Measurements from ENCODE around the gene CDV3. TPM values are rescaled to one million over a fixed set of nuclear protein-coding genes. Genes with fewer than 3 reads are reported as not detected.

CDV3 gene
- polyA plus RNA-seq, 1 donor from 2014 or later: 89.3 TPM

GRCh38 chr3:133538154-133538553, 35.3 kb upstream of the CDV3 start:
- H3K9me2 ChIP-seq (ENCODE audit: insufficient read depth, low read length): no peaks in the 10 kb centered on the region
- H4K20me1 ChIP-seq (ENCODE audit: insufficient read depth): no peaks in the 10 kb centered on the region
- H3K4me2 ChIP-seq (ENCODE audit: low read length): no peak overlapping the region
- no peak overlapping the region for H3K4me3 ChIP-seq (ENCODE audit: low read length)
- no peaks in the 10 kb centered on the region for H3K79me2 ChIP-seq (replicated peaks; ENCODE audit: insufficient read depth, low read length)
- H3F3A ChIP-seq (ENCODE audit: insufficient read depth, low read length, poor library complexity, severe bottlenecking): no peaks in the 10 kb centered on the region
- no peaks in the 10 kb centered on the region for H3K27me3 ChIP-seq (ENCODE audit: insufficient read depth, low read depth, low read length)
- no peaks in the 10 kb centered on the region for H3K36me3 ChIP-seq (ENCODE audit: insufficient read depth, low read length)
- TF ChIP-seq MXI1 (conservative IDR thresholded peaks at IDR 0.05; ENCODE audit: poor library complexity, severe bottlenecking) (no peak), EZH2 (IDR thresholded peaks at IDR 0.05; ENCODE audit: borderline replicate concordance, insufficient read depth, low read length, poor library complexity, severe bottlenecking) (no peak), EP300 (conservative IDR thresholded peaks at IDR 0.05; ENCODE audit: poor library complexity, severe bottlenecking) (no peak), TAF1 (IDR thresholded peaks at IDR 0.05; ENCODE audit: low read depth) (no peak), RAD21 (conservative IDR thresholded peaks at IDR 0.05) (no peak), POLR2AphosphoS5 (IDR thresholded peaks at IDR 0.05) (no peak), SMC3 (conservative IDR thresholded peaks at IDR 0.05; ENCODE audit: poor library complexity) (no peak)
- TF ChIP-seq, protein P1, sequence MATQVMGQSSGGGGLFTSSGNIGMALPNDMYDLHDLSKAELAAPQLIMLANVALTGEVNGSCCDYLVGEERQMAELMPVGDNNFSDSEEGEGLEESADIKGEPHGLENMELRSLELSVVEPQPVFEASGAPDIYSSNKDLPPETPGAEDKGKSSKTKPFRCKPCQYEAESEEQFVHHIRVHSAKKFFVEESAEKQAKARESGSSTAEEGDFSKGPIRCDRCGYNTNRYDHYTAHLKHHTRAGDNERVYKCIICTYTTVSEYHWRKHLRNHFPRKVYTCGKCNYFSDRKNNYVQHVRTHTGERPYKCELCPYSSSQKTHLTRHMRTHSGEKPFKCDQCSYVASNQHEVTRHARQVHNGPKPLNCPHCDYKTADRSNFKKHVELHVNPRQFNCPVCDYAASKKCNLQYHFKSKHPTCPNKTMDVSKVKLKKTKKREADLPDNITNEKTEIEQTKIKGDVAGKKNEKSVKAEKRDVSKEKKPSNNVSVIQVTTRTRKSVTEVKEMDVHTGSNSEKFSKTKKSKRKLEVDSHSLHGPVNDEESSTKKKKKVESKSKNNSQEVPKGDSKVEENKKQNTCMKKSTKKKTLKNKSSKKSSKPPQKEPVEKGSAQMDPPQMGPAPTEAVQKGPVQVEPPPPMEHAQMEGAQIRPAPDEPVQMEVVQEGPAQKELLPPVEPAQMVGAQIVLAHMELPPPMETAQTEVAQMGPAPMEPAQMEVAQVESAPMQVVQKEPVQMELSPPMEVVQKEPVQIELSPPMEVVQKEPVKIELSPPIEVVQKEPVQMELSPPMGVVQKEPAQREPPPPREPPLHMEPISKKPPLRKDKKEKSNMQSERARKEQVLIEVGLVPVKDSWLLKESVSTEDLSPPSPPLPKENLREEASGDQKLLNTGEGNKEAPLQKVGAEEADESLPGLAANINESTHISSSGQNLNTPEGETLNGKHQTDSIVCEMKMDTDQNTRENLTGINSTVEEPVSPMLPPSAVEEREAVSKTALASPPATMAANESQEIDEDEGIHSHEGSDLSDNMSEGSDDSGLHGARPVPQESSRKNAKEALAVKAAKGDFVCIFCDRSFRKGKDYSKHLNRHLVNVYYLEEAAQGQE (IDR thresholded peaks at IDR 0.05; ENCODE audit: borderline replicate concordance): no peak
- TF ChIP-seq, protein P2, sequence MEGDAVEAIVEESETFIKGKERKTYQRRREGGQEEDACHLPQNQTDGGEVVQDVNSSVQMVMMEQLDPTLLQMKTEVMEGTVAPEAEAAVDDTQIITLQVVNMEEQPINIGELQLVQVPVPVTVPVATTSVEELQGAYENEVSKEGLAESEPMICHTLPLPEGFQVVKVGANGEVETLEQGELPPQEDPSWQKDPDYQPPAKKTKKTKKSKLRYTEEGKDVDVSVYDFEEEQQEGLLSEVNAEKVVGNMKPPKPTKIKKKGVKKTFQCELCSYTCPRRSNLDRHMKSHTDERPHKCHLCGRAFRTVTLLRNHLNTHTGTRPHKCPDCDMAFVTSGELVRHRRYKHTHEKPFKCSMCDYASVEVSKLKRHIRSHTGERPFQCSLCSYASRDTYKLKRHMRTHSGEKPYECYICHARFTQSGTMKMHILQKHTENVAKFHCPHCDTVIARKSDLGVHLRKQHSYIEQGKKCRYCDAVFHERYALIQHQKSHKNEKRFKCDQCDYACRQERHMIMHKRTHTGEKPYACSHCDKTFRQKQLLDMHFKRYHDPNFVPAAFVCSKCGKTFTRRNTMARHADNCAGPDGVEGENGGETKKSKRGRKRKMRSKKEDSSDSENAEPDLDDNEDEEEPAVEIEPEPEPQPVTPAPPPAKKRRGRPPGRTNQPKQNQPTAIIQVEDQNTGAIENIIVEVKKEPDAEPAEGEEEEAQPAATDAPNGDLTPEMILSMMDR (IDR thresholded peaks at IDR 0.05; ENCODE audit: poor library complexity, severe bottlenecking): no peak
- H3K9me3 ChIP-seq (ENCODE audit: low read length): no peaks in the 10 kb centered on the region
- H3K27ac ChIP-seq (ENCODE audit: low read length): no peak overlapping the region
- H2AFZ ChIP-seq (ENCODE audit: low read depth, low read length): no peak overlapping the region
- H3K9ac ChIP-seq (ENCODE audit: low read length): no peak overlapping the region

- H3K27ac ChIP-seq (ENCODE audit: low read length): no peak overlapping the region
- no peak overlapping the region for H2AFZ ChIP-seq (ENCODE audit: low read depth, low read length)
- H3K4me2 ChIP-seq (ENCODE audit: low read length): no peak overlapping the region
These were observed 32.4 kb upstream of the CDV3 start for GRCh38 chr3:133540896-133541674.

More at GRCh38 chr3:133540896-133541674, 32.4 kb upstream of the CDV3 start:
- no peaks in the 10 kb centered on the region for H3K36me3 ChIP-seq (ENCODE audit: insufficient read depth, low read length)
- H3K9ac ChIP-seq (ENCODE audit: low read length): no peak overlapping the region
- TF ChIP-seq, protein P2 (IDR thresholded peaks at IDR 0.05; ENCODE audit: poor library complexity, severe bottlenecking): no peak
- TF ChIP-seq EP300 (conservative IDR thresholded peaks at IDR 0.05; ENCODE audit: poor library complexity, severe bottlenecking) (no peak), TAF1 (IDR thresholded peaks at IDR 0.05; ENCODE audit: low read depth) (no peak), MXI1 (conservative IDR thresholded peaks at IDR 0.05; ENCODE audit: poor library complexity, severe bottlenecking) (no peak), EZH2 (IDR thresholded peaks at IDR 0.05; ENCODE audit: borderline replicate concordance, insufficient read depth, low read length, poor library complexity, severe bottlenecking) (no peak), RAD21 (conservative IDR thresholded peaks at IDR 0.05) (no peak), POLR2AphosphoS5 (IDR thresholded peaks at IDR 0.05) (no peak), SMC3 (conservative IDR thresholded peaks at IDR 0.05; ENCODE audit: poor library complexity) (no peak)
- TF ChIP-seq, protein P1 (IDR thresholded peaks at IDR 0.05; ENCODE audit: borderline replicate concordance): no peak
- no peaks in the 10 kb centered on the region for H3K9me2 ChIP-seq (ENCODE audit: insufficient read depth, low read length)
- no peaks in the 10 kb centered on the region for H4K20me1 ChIP-seq (ENCODE audit: insufficient read depth)
- no peak overlapping the region for H3K4me3 ChIP-seq (ENCODE audit: low read length)
- H3K27me3 ChIP-seq (ENCODE audit: insufficient read depth, low read depth, low read length): no peaks in the 10 kb centered on the region
- no peaks in the 10 kb centered on the region for H3F3A ChIP-seq (ENCODE audit: insufficient read depth, low read length, poor library complexity, severe bottlenecking)
- no peaks in the 10 kb centered on the region for H3K79me2 ChIP-seq (replicated peaks; ENCODE audit: insufficient read depth, low read length)
- H3K9me3 ChIP-seq (ENCODE audit: low read length): no peaks in the 10 kb centered on the region
